ENCODE measurements around the gene TMBIM4. TPM values are rescaled to one million over a fixed set of nuclear protein-coding genes. Genes with fewer than 3 reads are reported as not detected.

The TMBIM4 gene
- total RNA-seq, 2 experiments from 2014 or later: 50.5 to 64.5 TPM

DNA sequence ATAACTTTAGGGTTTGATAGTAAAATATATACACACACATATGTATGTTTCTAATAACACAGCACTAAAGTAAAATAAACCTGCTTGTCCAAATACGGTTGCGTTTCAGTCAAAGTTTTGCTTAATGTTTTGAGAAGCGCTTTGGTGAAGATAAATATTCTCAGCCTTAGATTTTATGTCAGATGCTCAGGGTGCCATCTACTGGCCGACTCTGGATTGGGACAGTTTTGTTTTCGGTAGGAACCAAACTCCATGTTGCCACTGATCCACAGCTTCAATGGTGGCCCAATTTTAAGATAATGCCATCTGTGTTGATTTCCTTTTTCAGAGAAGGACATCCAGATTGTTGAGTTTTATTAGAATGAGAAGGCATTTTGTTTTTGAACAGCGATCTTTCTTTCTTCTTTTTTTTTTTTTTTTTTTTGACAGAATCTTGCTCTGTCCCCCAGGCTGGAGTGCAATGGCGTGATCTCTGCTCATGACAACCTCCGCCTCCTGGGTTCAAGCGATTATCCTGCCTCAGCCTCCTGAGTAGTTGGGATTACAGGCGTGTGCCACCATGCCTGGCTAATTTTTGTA is 82.3 kb downstream of the TMBIM4 start:
- Mint-ChIP-seq H3K27me3 (peaks cover 15% of the 10 kb centered on the region), H3K36me3 (no peaks in the 10 kb centered on the region), H3K9me3 (ENCODE audit: low read depth) (no peaks in the 10 kb centered on the region), H3K4me1 (no peaks in the 10 kb centered on the region), H3K27ac (no peak overlapping the region), H3K4me3 (no peak overlapping the region)
- CTCF ChIA-PET: interaction anchor here (0.7 to 1.7 kb wide), 7 partner anchors 10 to 1328 kb away, joined by 3 to 4 read pairs (median 3); no protein-coding TSS in a partner anchor
- DNase-seq (peak; percentile 65), ATAC-seq (peak; percentile 36)

DNA sequence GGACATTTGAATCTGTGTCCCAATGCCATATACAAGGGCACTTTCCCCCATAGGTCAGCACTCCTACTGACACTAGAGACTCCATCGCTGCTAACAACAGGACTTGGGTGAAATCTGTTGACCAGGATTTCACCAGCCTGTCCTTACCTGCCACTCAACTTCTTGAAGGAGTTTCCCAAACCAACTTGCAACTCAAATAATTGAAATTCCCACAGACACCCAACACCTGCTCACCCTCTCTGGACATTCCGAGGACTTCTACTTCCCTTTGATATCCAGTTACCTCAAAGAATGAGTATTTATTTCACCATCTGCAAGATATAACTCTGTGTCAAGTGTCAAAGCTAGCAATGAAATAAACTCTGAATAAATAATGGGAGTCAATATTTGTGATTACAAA is 83.8 kb downstream of the TMBIM4 start:
- CTCF ChIA-PET: interaction anchor here (1.7 kb wide), 1 partner anchor 1195 kb away, joined by 4 read pairs; no protein-coding TSS in a partner anchor
- no peak overlapping the region for H3K27ac Mint-ChIP-seq
- no peaks in the 10 kb centered on the region for H3K9me3 Mint-ChIP-seq (ENCODE audit: low read depth)
- no peak for ATAC-seq
- no peak for DNase-seq
- no peak overlapping the region for H3K4me3 Mint-ChIP-seq
- no peaks in the 10 kb centered on the region for H3K36me3 Mint-ChIP-seq
- H3K27me3 Mint-ChIP-seq: peaks cover 18% of the 10 kb centered on the region
- no peaks in the 10 kb centered on the region for H3K4me1 Mint-ChIP-seq

Other genes starting within 250 kb of the TMBIM4 start
- 10 to 100 TPM; 35.3 to 40.3 TPM for gene LLPH, start 39.2 kb downstream of the TMBIM4 start, total RNA-seq
- gene IRAK3, start 19.2 kb upstream of the TMBIM4 start, total RNA-seq: under 1 TPM; 0.20 to 0.52 TPM
- 10 to 100 TPM; 19.1 to 34.6 TPM for gene HELB, start 132.5 kb upstream of the TMBIM4 start, total RNA-seq

Measured in activated CD8-positive, alpha-beta memory T cell treated with anti-CD3 and anti-CD28 coated beads, Interleukin-2, amount 10 ng/mL, durations not matched to agents 7 days and 5 days (primary cell).